HG03108 (cell line): ENCODE data around the gene PMM2.
"Not testable (repeated sequence)": the region's sequence is repeated elsewhere in the genome, so short reads cannot be mapped to it uniquely, and the experiment has no call there.

Source experiments
- ATAC-seq: cut with Tn5 transposase; IDR thresholded peaks from one replicate; pipeline ENCODE4 v1.9.1; 2021; ENCODE audit warnings: moderate library complexity; ENCODE audit not compliant: unreplicated experiment

PMM2 gene

DNA sequence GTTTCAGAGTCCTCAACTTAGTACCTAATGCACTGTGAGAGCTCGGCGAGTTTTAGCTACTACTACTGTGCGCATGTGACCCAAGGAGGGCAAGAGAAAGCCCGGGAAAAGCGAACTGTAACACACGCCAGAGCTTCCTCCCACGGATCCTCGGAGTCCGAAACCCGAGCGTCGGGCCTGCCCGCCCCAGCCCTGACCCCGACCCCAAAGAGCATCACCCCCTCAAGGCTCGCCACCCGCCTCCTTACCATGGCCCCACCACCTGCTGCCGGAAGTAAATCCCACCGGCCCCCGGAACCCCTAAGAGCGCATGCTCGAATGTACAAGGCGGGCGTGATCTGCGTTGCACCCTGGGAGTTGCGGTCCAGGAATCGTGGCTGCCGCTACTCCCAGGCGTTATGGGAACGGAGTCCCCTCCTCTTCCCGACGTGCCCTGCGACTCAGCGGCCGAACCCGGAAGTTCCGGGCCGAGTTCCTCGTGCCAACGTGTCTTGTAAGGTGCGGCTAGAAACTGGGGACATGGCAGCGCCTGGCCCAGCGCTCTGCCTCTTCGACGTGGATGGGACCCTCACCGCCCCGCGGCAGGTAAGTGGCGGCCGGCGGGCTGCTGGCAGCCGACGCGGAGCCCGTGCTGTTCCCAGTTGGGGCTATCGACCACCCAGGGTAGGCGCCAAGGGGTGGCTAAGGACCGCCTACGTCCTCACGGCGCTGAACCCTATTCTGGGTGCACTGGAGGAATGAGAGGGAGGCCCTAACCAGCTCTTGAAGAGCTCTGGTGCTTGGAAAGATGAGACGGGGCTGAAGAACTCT, at the start of gene PMM2, which contains the start of gene TMEM186:
Gene PMM2, plus strand, starts transcription at position 476 of the 810 bp plus-strand sequence. Its CDS starts 44 bp downstream, at position 520.
Gene TMEM186, minus strand, starts transcription at position 276 of the 810 bp plus-strand sequence. Its CDS starts 25 bp downstream, at position 251.
- ATAC-seq = peak; percentile 94

DNA sequence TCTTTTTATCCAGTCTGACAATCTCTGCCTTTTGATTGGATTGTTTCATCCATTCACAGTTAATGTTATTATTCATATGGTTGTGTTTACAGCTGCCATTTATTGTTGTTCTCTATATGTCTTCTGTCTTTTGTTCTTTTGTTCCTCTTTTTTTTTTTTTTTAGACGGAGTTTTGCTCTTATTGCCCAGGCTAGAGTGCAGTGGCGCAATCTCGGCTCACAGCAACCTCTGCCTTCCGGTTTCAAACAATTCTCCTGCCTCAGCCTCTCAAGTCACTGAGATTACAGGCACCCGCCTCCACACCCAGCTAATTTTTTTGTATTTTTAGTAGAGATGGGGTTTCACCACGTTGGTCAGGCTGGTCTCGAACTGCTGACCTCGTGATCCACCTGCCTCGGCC, 48.7 kb upstream of the PMM2 start:
- ATAC-seq = not testable (repeated sequence)

DNA sequence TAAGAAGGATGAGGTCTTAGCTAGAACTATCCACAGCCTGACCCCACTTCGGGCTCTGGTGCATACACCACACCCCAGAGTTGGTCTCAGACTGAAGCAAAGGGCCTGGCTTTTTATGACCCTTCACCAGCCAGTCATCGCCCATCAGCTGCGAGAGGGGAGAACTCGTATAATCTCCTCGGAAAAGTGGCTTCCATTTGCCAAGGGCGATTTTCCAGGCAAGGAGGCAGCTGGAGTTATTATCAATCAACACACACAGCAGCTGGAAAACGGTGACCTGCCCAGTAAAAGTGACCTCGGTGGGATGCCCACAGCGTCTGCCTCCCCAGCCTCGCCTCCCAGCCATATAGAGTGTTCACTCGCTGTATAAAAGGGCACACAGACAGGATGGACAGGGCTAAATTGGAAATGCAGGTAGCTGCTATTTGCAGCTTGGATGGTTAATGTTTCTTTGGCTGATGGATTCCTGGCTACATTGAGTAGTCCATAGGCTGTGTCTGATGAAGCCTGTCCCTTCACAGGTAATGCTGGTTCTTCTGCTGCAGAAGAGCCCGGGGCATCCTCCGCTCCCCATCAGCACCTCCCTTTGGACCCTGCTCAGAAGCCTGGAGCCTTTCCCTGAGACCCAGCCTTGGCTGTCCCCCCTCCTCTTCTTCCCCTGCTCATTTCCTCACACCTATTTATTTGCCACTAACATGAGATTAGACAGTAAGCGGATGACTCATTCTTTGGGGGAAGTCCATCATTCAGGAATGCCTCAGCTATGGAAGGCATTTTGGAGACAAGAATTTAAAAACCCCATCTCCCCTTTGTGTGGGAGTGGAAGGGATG, 45.9 kb upstream of the PMM2 start:
- no peak for ATAC-seq

DNA sequence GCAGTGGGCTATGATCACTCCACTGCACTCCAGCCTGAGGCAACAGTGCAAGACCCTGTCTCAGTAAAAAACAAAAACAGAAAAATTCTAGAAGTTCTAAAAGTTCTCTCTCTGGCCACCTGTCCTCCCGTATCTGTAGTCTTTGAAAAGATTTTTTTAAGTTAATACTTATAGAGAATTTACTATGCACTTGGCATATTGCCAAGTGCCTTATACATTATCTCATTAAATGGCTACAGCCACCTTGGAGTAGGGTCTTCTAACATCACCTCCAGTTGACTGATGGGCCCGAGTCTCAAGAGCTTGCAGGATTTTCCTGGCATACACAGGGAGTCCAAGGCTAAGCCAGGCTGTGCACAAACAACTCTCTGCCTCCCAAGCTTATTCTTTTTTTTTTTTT, 44.9 kb upstream of the PMM2 start:
- ATAC-seq = no peak

DNA sequence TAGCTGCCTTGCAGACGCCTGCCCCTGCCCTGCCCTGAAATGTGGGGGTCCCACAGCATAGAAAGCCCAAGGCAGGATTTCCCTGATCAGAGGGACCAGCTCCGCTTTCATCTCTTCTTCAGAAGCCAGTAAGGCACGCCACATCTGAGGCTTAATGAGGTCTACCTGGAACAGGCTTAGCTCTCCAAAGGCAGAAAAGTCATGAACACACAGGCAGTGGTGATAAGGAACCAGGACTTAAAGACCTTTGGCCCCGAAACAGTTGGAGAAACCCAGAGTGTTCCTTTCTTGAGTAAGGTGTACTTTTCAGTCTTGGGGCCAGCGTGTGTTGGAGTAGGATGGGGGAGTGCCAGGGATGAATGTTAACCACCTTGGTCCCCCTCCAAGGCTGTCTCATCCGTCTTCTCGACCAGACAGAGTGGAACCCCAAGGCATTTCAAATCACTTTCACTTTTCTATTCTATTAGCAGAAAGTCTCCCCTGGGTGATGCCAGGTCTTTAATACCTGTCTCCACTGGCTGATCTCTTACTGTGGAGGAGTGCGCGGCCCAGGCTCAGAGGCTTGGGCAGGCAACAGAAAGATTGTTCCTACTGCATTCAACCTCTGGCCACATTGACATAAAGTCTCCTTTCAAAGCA, 44.1 kb upstream of the PMM2 start:
- no peak for ATAC-seq

DNA sequence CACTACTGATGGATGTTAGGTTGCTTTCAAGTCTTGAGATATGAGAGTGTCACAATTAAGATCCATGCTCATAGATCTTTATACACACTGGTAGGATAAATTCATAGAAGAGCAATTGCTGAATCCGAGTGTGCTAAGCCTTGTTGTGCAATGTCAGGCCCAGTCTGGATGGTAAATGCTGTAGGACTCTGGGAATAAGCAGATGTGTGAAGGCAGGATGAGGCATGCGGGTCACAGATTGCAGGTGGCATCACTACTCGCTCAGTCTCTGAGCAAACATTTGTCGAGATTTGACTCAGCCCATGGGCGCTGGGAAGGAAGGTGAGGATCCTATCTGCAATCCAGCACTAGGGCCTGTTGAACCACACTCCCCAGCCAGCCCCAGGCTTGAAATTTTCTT, 40.9 kb upstream of the PMM2 start:
- no peak for ATAC-seq

DNA sequence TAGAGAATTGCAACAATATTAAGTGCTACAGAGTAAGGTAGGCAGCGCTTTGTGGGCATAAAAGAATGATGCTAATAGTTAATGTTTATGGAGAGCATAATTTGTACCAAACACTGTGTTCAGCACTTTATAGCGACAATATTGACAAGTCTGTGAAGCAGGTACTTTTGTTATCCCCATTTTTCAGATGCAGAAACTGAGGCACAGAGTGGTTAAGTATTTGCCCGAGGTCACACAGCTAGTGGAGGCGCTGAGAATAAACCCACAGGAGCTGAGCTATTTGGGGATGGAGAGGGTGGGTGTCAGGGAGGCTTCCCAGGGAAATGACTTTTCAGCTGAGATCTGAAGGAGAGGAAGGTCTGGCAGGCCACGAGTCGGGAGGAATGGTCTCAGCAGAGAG, 39.6 kb upstream of the PMM2 start:
- no peak for ATAC-seq

DNA sequence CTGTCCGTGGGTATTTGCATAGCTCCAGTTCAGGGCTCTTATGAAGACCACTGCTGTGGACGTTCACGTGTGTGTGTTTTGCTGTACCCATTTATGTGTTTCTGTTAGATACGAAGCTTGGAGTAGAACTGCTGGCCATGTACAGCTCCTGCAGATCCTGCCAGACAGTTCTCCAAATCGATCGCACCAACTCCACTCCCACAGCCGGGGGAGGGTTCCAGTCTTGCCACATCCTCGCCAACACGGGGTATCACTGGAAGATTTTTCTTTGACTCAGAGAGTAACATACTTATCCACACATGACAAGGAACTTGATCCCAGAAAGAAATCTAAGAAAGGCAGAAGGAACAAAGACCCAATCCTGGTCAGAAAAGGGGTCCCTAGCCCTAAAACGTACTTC, 37.6 kb upstream of the PMM2 start:
- no peak for ATAC-seq

DNA sequence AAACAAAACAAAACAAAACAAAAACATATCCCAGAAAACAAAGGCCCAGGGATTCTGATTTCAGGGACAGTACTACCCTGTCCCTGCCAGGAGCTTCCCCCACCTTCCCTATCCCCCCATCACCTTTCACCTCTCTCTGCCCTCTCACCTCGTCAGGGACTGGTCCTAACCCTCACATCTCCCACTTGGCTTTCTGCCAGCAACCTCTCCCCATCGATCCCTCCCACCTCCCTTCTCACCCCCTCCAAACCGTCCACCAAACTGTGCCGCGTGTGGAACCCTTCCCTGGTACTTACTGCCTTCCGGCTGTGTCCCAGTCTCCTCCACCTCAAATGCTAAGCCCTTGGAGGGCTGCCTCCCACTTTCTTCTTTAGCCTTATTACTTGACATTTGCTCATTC, 36.6 kb upstream of the PMM2 start:
- no peak for ATAC-seq

DNA sequence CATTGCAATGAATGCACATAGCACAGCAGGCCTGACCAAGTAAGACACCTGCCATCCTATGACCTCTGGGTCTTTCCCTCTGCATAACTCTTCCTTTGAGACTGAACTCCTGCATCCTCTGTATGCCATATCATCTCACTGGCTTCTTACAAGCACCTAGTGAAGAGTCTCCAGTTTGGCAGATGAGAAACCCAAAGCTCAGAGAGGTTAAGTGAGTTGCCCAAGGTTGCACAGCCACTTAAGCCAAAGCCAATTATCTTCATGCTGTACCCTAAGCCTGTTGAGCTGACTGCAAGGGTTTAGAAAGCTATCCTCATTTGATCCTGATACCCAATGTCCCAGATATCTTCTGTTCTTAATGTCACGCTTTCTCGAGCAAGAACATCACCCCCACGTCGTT, 35.4 kb upstream of the PMM2 start:
- ATAC-seq = no peak

DNA sequence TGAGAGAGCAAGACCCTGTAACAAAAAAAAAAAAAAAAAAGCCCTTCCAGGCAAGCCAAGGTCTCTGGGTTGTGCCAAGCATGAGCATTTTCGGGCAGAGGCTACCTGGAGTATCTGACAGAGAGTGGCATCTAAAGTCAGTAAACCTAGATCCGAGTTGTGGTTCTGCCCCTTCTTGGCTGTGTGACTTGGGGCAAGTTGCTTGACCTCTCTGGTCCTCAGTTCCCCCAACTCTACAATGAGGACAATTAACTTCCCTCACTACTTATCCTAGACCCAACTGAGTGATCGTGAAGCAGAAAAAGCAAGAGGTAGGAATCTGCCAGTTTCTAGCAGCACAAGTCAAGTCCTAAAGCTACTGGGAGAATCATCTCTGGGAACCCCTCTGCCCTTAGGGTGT, 34.6 kb upstream of the PMM2 start:
- no peak for ATAC-seq

DNA sequence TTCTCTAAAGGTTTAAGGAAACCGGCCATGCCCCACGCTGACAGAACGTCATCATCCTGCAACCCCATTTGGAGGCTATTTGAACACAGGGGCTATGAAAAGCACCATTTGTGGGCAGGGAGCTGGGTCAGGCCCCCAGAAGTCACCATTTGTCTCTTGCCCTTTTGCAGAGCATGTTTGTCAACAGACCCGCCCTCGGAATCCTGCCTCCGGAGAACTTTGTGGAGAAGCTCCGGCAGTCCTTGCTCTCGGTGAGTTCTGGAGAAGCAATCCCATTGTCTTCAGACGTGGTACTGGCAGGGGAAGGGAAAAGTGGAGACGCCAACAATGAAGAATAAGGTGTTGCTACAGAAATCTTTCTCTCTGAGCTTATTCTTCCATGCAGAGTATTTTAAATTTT, 33.7 kb upstream of the PMM2 start:
- no peak for ATAC-seq

DNA sequence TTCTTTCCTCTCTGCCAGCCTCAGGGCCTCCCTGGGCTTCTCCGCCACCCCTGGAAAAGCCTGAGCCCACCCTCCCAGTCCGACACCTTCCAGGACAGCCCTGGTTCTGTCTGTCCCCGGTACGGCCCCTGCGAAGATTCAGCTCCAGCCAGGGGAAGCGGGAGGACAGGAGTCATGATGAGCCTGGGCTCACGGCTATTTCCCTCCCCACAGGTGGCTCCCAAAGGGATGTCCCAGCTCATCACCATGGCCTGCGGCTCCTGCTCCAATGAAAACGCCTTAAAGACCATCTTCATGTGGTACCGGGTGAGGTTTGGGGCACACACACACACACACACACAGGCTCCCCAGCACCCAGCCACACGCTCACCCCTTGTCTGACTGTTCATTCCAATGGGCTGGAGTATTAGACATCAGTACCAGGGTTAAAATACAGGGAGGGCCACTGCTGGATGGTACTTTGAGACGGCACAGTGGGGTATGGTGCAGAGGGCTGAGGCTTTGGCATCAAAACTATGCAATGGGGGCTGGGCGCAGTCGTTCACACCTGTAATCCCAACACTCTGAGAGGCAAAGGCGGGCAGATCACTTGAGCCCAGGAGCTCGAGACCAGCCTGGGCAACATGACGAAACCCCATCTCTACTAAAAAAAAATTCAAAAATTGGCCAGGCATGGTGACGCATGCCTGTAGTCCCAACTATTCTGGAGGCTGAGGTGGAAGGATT, 33.0 kb upstream of the PMM2 start:
- no peak for ATAC-seq

DNA sequence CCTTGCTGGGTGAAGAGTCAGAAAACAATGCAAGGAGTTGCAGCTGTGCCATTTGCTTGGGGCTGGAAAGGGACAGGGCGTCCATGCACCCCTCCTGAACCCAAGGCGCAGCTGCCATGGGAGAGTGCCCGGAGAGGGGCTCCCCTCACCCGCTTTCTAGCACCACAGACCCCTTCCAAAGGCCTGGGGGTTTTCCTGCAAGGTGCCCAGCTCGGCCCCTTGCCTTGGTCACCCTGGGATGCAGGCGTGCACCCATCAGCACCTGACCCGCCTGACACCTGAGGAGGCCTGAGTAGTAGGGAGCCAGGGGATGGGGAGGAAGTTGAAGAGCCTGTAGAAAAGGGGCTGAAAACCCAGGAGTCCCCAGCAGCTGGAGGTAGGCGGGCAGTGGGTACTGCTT, 30.5 kb upstream of the PMM2 start:
- no peak for ATAC-seq

DNA sequence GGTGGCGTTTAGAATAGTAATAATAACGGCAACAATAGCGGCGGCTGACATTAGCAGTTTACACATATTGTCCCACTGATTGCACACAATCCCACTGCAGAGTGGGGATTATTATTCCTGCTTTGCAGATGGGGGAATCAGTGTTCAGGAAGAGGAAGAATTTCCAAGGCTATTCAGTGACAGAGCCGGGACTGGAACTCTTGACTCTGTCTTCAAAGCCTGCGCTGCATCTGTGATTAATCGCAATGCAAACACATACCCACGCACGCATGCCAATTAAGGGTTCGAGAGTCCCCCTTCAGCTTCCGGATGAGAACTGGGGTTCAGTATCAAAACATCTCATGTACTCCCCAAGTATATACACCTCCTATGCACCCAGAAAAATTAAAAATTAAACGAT, 29.4 kb upstream of the PMM2 start:
- no peak for ATAC-seq

DNA sequence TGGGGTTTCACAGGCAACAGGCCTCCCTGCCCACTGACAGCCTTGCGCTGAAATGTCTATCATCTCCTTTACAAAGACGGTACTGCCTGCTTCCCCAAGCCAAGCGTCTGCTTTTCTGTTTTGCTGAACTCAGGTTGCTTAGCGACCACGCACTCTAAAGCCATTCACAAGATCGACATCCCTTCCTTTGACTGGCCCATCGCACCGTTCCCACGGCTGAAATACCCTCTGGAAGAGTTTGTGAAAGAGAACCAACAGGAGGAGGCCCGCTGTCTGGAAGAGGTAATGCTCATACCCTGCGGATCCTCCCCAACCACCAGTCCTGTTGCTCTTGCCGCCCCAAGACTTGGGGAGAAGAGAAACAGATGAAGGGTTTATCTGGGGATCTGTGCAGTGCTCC, 28.9 kb upstream of the PMM2 start:
- ATAC-seq = no peak

DNA sequence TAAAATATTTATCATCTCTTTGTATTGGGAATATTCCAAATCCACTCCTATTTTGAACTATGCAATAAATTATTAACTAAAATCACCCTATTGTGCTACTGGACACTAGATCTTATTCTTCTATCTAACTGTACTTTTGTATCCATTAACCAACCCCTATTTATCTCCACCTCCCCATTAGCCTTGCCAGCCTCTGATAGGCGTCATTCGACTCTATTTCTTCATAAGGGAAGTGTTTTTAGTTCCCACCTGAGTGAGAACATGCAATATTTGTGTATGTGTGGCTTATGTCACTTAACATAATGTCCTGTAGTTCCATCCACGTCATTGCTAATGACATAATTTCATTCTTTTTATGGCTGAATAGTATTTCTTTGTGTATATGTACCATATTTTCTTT, 24.1 kb upstream of the PMM2 start:
- ATAC-seq = no peak

DNA sequence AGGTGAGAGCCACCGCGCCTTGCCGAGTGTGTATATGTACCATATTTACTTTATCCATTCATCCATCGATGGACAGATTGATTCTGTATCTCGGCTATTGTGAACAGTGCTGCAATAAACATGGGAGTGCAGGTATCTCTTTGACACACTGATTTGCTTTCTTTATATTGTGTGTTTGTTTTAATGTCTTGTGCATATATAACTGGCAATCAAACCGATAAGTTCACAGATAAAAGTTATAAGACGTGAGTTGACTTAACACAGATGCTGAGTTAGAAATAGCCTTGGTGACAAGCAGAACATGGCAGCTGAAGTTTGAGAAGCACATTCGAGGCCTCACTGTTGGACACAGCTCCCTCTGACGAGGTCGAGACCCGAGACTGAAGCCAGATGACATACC, 23.4 kb upstream of the PMM2 start:
- no peak for ATAC-seq

DNA sequence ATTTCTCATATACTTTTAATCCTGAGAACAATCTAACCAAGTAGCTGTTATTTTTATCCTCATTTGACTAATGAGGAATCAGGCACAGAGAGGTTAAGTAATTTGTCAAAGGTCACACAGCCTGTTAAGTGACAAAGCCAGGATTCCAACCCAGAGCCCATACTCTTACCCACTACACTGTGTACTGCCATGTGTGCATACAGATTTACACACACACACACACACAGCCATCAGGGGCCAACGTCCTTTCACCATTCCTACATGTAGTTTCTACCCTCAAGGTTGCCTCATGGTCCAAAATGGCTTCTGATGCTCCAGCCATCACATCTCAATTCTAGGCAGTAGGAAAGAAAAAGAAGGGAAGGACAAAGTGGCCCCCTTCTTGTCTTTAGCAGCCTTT, 22.3 kb upstream of the PMM2 start:
- no peak for ATAC-seq

DNA sequence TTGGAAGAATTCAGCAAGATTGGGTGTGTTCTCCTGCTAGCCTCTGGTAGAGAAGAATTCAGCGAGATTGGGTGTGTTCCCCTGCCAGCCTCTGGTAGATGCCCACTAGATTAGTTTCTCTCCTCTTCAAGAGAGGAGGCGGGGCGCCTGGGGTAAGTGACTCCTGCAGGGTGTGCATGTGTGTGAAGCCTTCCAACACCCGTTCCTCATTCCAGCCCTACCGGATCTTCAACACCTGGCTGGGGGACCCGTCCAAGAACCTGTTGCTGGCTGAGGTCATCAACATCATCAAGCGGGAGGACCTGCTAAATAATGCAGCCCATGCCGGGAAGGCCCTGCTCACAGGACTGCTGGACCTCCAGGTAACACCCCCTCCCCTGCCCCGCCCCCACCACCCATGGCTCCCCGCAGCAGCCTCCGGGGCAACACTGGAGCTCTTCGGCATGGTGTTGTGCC, 21.5 kb upstream of the PMM2 start:
- ATAC-seq = no peak

DNA sequence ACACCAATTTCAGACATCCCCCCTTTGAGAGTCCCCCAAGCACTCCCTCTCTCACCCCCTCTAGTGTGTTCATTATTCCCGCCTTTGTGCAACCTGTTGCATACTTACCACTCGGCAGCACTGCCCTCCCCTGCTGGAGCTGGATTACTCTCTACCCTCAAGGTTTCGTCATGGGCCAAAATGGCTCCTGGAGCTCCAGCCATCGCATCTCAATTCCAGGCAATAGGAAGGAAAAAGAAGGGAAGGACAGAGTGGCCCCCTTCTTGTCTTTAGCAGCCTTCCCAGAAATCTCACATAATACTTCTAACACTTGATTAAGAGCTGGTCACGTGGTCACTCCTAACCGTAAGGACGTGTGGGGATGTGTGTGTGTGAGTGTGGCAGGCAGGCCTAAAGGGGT, 20.4 kb upstream of the PMM2 start:
- ATAC-seq = no peak
